ENCODE results near the gene RARRES2. TPM values are rescaled to one million over a fixed set of nuclear protein-coding genes. Genes with fewer than 3 reads are reported as not detected.

RARRES2 gene
- total RNA-seq, 4 donors from 2014 or later: 21.5 to 99.9 (median 27.1) TPM

DNA sequence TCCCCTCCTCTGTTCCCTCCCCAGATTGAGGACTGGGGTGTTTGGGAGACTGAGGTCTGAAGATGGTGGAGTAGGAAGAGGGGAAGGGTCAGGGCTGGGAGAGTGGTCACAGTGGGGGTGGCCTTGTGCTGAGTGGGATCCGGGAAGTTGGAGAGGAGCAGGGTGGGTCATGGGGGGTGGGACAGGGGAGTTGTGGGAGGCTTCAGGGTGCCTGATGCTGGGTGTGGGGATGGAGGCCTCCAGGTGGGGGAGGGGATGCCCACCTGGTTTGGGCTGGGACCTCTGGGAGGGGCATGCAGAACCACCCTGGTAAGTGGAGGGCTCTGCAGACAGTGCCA, 40.3 kb upstream of the RARRES2 start:
- Histone ChIP-seq H3K27ac (peak overlapping the region in 1 of 4 donors; percentile 51), H3K36me3 (no peaks in the 10 kb centered on the region), H3K9me3 (no peaks in the 10 kb centered on the region), H3K4me3 (no peak overlapping the region), H3K27me3 (no peaks in the 10 kb centered on the region), H3K4me1 (peaks cover 0 to 62% (median 2%) of the 10 kb centered on the region in 4 donors)
- DNase-seq: no peak
- TF ChIP-seq, protein P1, sequence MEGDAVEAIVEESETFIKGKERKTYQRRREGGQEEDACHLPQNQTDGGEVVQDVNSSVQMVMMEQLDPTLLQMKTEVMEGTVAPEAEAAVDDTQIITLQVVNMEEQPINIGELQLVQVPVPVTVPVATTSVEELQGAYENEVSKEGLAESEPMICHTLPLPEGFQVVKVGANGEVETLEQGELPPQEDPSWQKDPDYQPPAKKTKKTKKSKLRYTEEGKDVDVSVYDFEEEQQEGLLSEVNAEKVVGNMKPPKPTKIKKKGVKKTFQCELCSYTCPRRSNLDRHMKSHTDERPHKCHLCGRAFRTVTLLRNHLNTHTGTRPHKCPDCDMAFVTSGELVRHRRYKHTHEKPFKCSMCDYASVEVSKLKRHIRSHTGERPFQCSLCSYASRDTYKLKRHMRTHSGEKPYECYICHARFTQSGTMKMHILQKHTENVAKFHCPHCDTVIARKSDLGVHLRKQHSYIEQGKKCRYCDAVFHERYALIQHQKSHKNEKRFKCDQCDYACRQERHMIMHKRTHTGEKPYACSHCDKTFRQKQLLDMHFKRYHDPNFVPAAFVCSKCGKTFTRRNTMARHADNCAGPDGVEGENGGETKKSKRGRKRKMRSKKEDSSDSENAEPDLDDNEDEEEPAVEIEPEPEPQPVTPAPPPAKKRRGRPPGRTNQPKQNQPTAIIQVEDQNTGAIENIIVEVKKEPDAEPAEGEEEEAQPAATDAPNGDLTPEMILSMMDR (IDR thresholded peaks at IDR 0.05): no peak
- no peak for TF ChIP-seq POLR2A (IDR thresholded peaks at IDR 0.05)

- no peaks in the 10 kb centered on the region for H3K27me3 ChIP-seq
- no peaks in the 10 kb centered on the region for H3K9me3 ChIP-seq
- H3K36me3 ChIP-seq: no peaks in the 10 kb centered on the region
- no peak for TF ChIP-seq POLR2A (IDR thresholded peaks at IDR 0.05)
- TF ChIP-seq, protein P1 (IDR thresholded peaks at IDR 0.05): no peak
- H3K4me3 ChIP-seq: no peak overlapping the region
- no peak overlapping the region for H3K27ac ChIP-seq
- peaks cover 0 to 68% (median 2%) of the 10 kb centered on the region in 4 donors for H3K4me1 ChIP-seq
- no peak for DNase-seq
Observed at GRCh38 chr7:150381096-150381495, 39.7 kb upstream of the RARRES2 start.

DNA sequence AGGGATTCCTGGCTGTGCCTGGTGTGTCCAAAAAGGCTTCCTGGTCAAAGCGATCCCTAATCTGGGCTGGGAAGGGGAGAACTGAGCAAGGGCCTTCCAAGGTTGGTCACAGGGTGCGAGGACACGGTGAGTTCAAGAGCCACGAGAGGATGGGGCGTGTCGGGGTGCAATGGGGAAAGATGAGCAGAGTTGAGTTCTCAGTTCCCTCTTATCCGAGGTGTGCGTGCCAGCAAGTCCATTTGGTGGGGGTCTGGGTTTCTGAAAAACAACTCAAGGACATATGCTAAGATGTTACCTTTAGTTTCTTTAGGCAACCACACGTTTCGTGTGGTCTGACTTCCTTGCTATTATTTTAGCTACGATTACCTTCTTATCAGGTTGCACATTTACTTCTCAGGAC, 39.0 kb upstream of the RARRES2 start:
- Histone ChIP-seq H3K4me1 (peaks cover 0 to 66% (median 2%) of the 10 kb centered on the region in 4 donors), H3K27ac (no peak overlapping the region), H3K27me3 (no peaks in the 10 kb centered on the region), H3K4me3 (no peak overlapping the region), H3K9me3 (no peaks in the 10 kb centered on the region), H3K36me3 (no peaks in the 10 kb centered on the region)
- no peak for DNase-seq
- TF ChIP-seq, protein P1 (IDR thresholded peaks at IDR 0.05): no peak
- TF ChIP-seq POLR2A (IDR thresholded peaks at IDR 0.05): no peak

- peak in 2 of 3 donors; percentile 58 to 63 for DNase-seq
- no peaks in the 10 kb centered on the region for H3K36me3 ChIP-seq
- H3K27me3 ChIP-seq: no peaks in the 10 kb centered on the region
- H3K9me3 ChIP-seq: no peaks in the 10 kb centered on the region
- H3K4me1 ChIP-seq: peaks cover 0 to 62% (median 2%) of the 10 kb centered on the region in 4 donors
- H3K4me3 ChIP-seq: peak overlapping the region; percentile 64 to 94 (median 80)
- peak overlapping the region; percentile 84 to 97 (median 94) for H3K27ac ChIP-seq
- no peak for TF ChIP-seq POLR2A (IDR thresholded peaks at IDR 0.05)
- TF ChIP-seq, protein P1 (IDR thresholded peaks at IDR 0.05): no peak
Observed at GRCh38 chr7:150379441-150380379, 38.3 kb upstream of the RARRES2 start.

DNA sequence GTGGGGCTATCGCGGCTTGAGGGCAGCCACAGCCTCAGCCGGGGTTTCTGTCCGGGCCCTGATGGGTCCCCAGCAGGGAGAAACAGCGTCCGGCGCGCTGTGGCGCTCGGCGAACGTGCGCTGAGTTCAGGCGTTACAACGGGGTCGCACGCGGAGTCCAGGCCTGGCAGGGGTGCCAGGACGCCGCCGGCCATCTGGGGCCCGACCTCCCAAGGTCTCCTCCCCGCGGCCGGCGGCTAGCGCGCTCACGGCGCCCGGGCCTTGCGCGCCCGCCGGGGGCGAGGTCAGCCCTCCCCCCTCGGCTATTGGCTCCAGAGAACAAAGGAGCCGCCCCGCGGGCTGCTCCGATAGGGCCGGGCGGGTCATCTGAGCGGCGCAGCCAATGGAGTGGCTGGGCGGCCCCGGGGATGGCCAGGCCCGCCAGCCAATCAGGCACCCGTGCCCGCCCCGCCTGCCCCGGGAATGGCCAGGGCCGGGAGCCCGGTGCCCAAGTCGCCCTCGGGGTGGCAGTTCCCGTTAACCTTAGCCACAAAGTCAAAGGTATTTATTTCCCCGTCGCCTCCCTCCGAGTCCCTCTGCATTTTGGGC, 37.5 kb upstream of the RARRES2 start, which contains the start of gene ZNF775:
Gene ZNF775 (plus strand): TSS at position 478 of the 588 bp plus-strand sequence. CDS start 9,141 bp downstream, outside the sequence.
- peak; percentile 81 to 82 for TF ChIP-seq POLR2A (IDR thresholded peaks at IDR 0.05)
- TF ChIP-seq, protein P1 (IDR thresholded peaks at IDR 0.05): peak in 1 of 6 experiments; percentile 12
- no peaks in the 10 kb centered on the region for H3K27me3 ChIP-seq
- H3K27ac ChIP-seq: peak within 1 kb of the TSS; percentile 84 to 97 (median 94)
- DNase-seq: peak; percentile 94 to 98 (median 97)
- peak within 1 kb of the TSS; percentile 64 to 94 (median 80) for H3K4me3 ChIP-seq
- H3K9me3 ChIP-seq: no peaks in the 10 kb centered on the region
- H3K36me3 ChIP-seq: peaks cover 0 to 2% (median 0%) of the 10 kb centered on the region in 3 donors
- peaks cover 0 to 57% (median 2%) of the 10 kb centered on the region in 4 donors for H3K4me1 ChIP-seq

Measured in Peyer's patch (tissue), 4 donors.